HG03135 (cell line): ENCODE results near the gene GRM8.

Experiments
- ATAC-seq: cut with Tn5 transposase; IDR thresholded peaks from one replicate; pipeline ENCODE4 v1.9.1; 2021; ENCODE audit warnings: mild to moderate bottlenecking, moderate library complexity; ENCODE audit not compliant: unreplicated experiment

Gene GRM8

DNA sequence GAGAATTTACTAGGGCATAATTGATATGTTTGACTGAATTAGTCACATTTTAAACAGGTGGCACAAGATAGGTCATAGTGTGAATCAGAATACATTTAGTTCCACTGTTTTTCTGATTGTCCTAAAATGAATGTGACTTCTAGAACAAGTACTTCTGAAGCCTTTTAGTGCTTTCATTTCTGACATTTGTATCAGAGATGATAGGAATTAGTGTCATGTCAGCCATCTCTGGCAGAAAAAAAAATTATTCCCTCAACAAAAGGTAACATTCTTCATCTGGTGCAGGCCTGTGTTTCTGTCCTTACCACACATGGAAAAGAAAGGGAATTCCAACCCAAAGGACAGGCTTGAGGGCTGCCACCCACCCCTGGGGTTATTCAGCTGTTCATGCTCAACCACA, 21.3 kb downstream of the GRM8 start:
- no peak for ATAC-seq

DNA sequence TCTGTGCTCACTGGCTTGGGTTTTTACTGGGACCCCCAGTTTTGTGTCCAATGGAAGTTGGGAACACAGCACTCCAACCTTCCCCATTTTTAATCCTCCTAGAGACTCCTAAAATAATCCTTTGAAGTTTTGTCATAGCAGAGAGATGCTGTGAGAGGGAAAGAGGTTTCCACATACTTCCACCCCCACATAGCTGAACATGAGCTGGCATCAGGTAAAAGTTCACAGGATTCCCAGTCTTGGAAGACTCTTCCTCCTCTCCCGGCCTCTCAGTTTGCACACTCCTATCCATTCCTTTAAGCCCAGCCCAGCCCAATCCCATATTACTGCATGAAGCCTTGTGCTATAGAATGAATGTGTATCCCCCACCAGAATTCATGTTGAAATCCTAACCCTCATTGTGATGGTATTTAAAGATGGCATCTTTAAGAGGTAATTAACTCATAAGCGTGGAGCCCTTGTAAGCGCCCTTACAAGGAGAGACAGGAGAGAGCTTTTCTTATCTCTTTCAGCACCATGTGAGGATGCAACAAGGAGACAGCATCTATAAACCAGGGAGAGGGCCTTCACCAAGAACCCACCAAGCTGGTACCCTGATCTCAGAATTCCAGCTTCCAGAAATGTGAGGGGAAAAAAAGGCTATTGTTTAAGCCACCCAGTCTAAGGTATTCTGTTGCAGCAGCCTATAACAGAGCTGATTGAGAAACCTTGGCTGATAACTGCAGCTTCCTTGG, 22.4 kb downstream of the GRM8 start:
- no peak for ATAC-seq

DNA sequence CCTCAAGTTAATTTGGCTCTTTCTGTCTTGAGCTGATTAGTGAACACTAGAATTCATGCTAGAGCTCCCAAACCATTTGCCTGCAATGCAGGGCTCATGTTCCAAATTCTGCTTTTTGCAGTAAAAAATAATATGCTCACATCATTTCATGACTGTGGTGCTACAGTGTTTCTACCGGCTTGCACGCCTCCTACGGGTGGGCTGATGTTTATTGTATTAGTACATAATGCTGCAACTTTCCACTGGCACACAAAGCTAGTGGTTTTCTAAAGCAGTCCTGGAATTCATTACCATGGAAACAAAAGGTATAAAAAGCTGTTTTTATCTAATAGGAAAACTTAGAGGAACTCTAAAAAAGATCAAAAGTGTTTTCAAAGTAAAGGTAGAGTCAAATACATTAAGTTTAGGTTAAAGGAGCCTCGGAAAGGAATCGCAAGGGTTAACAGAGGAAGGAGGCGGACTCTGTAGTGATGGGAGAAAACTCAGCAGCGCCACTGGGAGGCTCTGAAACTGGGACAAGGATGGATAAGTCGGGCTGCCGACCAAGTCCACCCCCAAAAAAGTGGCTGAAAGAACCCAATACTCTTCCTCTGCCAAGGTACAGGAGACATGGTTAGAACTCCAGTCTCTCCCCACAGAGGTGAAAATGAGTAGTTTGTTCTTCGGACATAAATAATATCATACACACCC, 25.9 kb downstream of the GRM8 start:
- ATAC-seq: no peak

DNA sequence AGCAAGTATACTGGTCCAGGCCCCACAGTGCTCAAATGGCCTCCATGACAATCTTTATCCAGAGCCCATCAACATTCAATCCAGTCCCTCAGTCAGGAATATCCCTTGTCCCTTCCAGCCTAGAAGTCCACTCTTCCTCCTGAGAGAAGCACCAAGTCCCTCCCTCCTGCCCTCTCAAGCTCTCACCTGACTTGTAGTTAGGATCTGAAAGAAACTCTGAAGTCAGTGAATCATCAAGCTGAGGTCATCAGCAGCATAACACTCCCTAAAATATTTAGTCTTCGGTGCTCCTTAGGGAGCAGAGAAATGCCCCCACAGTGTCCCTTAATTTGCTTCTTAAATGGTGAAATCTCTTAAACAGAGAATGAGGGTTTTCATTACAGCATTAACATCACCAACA, 31.0 kb downstream of the GRM8 start:
- ATAC-seq: no peak

DNA sequence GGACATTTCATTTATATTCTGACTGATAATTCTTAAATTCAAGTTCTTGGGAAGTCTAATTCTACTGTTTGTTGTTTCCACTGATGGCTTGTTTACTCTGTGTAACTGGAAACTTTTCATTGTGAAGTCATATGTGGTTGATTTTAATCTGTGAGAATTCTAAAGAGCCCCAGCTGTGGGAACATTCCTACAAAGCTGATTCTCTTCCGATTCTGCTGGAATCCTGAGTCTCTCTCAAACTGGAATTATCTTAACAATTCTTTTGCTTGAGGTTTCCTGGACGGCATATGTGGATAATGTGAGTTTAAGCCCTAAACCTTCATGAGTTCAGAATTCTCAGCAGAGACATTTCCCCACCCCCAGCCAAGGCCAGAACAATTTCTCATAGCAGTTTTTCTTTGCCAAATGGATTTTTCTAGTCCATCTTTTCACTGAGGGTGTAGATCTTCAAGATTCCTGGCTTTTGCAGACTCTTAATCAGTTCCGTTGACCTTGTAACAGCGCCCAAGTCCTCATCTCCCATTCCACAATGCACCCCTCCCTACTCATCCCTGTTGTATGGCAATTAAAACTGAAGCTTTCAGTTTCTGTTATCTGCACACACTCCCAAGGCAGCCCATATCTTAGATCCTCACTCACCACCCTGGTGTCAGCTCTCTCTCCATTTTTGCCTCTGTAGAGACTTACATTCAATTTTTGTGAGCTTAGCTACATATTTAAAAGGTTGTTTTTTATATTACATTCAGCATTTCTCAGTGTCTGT, 37.6 kb downstream of the GRM8 start:
- no peak for ATAC-seq

DNA sequence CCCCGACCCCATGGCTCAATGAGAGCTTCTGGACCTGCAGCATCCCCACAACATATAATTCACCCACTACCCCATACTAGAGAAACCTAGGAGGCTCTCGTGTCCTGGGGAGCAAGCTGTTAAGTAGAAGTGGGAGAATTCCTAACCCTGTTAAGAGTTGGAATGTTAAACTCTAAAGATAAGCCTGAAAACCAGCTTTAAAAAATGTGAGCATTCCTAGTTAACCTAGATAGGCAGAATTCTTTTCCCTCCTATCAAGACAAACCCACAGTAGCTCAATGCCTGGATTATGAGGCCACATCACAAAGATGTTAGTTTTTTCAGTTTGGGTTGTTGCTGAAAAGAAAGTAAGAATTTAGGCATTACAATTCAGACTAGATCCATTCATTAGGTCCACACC, 42.9 kb downstream of the GRM8 start:
- no peak for ATAC-seq

DNA sequence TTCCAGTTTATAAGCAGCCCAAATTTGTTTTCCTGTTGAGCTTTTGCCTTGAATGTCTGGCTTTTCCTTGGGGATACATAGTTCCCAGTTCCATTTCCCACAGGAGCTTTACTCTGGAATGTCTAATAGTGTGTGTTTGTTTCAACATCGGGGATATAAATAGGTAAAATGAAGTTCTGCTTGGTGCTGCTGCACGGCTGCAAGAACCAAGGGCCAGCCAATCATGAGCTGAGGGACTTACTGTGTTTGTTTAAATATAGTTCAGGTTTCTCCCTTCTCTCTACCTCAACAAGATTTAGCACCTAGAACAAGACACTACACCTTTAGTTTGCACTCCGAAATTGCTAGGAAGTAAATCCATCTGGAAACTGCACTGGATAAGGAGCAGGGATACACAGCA, 43.9 kb downstream of the GRM8 start:
- ATAC-seq: no peak

DNA sequence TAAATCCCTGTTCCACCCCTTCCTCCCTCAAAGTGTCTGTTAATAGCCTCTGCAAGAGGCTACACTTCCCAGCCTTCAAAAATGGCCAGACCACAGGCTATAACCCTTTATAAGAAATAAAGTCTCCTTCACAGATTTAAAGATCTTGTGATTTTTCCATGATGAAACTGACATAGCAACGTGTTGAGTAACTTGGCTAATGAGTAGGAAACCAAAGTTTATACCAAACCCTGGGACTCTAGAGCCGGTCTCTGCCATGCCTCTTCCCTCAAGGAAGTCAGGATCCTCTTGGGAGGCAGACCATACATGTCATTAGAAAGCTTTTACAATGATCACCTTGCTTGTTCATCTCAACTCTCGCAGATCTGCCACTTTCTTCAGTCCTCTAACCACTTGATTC, 44.4 kb downstream of the GRM8 start:
- no peak for ATAC-seq

DNA sequence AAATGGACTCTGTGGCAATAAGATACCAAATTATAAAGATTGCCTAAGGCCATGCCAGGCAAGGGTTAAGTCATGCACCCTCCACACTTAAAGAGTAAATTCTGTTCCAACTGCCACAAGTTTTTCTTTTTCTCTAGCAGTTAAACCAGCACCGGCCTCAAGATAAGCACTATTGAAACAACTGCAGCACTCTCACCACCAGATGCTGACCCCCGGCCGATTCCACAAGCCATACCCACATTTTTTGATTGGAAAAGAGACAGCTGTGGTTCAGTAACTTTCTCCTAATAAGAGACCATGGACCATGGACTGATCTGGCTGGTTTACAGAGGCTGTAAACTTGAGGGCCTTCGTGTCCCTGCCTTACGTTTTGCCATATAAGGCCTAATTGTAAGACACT, 44.9 kb downstream of the GRM8 start:
- ATAC-seq: no peak

DNA sequence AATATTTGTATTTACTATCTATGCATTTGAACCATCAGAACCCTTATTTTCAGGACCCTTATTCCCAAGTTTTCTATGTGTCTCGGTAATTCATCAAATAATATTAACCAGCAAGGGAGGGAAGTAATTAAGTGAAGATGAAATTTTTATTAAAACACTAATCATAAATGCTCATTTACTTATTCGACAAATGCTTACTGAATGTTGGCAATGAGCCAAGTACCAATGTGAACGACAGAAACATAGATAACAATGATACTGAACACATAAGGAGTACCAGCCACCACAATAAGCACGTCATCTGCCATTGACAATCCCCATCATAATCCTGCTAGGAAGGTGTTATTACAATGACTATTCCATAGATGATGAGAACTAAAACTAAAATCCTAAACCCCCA, 45.5 kb downstream of the GRM8 start:
- ATAC-seq: no peak

DNA sequence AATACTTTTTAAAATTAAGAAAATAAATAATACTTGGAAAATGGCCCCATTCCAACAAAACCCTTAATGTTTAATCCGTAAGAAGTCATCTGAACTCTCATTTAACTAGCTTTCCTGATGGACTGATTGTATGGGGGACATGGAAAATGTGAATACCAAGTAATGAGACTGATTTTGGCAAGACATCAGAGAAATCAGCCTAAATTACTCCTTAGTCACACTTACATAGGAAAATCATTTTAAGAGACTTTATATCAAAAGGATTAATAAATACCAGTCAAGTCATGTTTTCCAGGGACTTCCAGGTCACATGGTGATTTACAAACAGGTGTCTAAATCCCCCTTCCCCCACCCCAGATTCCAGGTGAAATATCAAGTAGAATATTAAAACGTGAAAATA, 58.2 kb downstream of the GRM8 start:
- no peak for ATAC-seq

DNA sequence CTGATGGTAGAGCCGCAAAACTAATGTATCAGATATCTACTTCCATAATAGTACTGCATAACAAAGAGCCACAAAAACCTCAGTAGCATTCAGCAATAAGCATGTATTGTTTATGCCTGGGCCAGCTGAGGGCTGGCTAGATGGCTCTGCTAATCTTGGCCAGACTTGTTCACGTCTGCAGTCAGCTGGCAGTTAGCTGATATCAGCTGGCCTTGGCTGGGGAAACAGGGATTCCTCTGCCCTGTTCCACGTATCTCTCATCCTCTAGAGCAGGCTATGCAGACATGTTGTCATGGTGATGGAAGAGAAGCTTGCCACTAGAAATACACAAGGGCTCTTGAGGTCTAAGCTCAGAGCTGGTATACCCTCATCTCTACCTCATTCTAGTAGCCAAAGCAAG, 62.9 kb downstream of the GRM8 start:
- no peak for ATAC-seq

DNA sequence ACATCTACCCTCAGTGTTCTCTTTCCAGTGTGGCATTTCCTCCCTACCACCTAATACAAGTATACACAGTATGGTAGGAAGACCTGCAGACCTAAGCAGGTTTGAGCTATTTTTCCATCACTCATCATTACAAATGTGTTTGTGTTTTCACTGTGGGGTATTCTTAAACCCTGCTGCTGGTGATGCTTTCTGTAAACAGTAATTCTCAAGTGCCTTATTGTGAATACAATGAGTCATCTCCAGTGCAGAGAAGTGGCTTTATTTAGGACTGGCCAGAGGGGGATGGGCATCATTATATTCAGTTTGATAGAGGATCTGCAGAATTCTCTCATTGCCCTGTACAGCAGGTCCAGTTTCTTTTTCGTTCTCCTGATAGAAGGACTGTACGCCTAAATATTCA, 63.7 kb downstream of the GRM8 start:
- ATAC-seq: no peak

DNA sequence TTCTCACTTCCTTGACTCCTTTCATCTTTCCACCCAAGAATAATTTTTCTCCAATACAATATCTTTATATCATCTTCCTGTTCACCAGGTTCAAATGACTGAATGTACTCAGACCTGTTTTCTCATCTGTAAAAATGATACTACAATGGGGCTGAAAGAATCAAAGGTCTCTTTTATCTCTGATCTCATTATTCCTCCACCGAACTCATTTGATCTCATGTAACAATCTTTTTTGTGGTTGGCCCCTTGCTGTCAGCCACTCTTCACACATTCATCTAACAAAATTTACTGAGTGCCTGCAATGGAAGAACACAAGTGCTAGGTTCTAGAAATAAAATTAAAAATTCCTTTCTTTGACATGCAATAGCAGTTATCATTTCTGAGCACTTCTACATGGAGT, 65.0 kb downstream of the GRM8 start:
- no peak for ATAC-seq

DNA sequence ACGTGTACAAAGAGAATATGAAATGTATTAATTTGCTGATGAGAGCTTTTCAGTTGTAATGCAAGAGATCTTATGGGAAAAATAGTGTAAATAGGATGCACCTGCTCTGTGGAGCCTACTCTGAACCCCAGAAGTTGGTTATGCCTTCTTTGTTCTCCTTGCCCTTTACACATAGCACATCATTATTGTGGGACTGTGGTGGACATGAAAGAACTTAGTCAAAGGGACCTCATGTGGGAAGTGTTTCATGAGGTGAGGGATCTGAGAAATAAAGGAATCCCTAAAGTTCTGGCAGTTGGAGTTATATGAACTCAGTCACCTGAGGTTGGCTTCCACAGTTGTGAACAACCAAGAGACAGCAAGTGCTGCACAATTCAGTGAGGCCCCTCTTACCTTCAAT, 66.1 kb downstream of the GRM8 start:
- no peak for ATAC-seq

DNA sequence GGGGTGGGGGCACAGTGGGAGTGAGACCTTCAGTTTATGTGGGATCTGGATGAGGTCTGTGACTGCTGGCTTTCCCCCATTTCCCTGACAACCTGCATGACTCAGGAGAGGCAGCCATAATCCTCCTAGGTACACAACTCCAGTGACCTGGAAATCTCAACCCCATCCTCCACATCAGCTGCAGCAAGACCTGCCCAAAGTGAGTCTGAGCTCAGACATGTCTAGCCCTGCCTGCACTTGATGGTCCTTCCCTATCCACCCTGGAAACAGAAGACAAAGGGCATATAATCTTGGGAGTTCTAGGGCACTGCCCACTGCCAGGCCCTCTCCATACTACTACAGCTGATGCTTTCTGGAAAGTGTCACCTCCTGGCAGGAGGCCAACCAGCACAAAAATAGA, 75.6 kb downstream of the GRM8 start:
- no peak for ATAC-seq

DNA sequence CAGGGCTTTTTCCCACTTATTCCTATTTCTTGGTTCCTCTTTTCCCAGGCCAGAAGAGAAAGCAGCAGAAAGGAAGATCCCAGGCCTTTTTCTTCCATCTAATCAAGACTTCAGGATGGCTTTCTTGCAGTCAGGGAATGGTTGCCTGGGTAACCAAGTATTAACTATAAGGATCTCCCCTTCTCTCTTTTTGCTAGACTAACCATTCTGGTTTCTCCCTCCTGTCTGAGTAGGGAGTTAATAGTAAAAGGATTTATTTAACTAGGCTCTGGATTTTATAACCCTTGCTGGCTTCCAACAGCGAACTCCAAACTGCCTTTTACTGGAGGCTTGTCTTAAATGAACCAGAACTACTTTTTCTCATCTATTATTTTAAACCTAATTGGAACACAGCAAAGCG, 90.4 kb downstream of the GRM8 start:
- ATAC-seq: no peak

DNA sequence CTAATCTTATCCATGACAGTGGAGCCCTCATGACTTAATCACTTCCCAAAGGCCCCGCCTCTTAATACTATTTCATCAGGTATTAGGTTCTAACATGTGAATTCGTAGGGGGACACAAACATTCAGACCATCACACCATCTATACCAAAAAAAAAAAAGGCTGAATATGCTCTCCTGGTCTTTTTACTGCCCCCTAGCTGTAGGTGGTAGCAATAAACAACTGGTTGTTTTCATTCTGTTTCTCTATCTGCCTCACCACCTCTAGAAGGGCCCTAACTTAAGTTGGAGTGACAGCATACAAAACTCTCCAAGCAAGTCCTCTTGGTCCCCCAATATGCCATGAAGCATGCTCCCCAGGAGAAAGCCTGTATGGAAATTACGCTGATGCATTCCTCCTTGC, 94.1 kb downstream of the GRM8 start:
- ATAC-seq: no peak

DNA sequence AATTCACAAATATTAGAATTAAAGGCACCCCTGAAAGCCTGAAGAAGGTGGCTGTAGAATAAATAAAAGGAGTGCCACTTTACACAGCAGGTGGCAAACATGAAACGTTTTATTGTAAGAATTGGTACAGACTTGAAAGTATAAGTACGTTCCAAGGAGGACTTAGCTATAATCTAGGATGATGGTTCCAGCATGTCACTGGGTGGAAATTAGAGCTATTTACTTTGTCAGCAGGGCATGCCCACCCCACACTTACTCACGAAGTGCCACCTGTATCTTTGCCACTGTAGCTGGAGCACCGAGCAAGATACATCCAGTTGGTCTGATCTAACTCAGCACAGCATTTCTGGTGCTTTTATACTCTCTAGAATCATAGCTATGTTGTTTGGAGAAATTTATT, 97.8 kb downstream of the GRM8 start:
- no peak for ATAC-seq

DNA sequence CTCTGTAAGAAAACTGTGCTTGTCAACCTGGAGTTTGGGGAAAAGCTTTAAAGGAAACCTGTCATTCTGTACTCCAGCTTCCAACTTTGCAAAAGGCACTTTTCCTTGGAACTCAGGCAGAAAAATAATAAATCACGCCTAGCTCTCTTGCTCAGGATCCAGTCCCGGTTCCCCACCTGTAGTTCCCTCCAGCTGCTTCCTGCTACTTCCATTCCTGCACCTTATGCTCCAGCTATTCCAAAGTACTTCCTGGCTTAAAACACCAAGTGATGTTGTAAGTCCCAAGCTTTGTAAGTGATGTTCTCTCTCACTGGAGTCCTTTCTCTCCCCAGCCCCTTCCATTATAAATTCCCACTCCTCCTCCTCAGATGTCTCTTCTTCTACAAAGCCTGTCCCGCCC, 98.6 kb downstream of the GRM8 start:
- no peak for ATAC-seq

DNA sequence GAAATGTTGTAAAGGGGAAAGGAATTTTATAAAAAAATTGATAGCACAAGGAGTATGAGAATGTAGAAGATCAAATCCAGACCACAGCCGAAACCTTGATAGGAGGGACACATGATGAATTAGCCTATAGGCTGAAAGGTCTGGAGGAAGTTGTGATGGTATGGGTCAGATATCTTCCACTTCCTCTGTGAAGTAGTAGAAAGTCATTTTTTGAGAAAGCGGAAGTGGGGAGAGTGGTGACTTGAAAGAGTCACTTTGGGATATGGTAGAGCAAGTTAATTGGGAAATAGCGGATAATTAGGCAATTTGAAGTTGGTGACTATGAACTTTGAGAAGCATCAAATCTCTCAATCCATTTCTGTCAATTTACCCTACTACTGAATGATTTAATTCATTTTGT, 99.4 kb downstream of the GRM8 start:
- ATAC-seq: no peak

DNA sequence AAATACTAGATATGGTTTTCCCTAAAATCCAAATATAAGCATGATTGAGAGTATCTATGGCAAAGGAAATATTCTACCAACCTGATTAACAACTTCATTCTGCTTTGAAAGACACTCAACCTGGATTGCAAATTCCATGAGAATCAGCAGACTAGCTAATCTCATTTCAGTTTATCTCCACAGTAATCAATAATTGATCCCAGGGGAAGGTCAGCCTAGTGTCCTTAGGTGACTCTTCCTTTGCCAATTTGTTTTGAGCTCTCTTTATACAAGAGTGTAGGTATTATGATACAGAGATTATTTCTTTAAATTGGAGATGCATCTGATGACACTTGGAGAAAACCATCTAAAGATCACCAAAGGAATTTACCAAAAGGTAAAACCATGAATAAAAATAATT, 100.3 kb downstream of the GRM8 start:
- ATAC-seq: no peak
